ENCODE data around the gene TLNRD1. TPM values are rescaled to one million over a fixed set of nuclear protein-coding genes. Genes with fewer than 3 reads are reported as not detected.

TLNRD1 gene
- total and polyA plus RNA-seq, 3 experiments from 2014 or later, result 6.3 to 38.6 (median 35.9) TPM

DNA sequence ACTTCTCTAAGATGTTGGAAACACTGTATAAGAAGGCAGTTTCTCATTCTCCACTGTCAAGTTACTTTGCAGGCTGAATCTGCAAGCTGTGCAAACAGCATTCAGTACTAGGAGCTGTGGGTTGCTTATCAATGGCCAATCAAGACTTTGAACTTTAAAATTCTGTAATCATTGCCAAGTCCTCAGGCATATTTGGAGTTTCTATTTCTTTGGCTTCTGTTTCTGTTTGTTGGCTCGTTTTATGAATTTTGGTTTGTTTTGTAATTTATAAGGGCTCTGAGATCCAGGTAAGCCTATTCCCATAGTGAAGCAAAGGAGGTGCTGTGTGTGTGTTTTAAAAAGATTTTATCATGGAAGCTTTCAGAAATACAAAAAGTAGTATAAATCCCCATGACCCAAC is 32.1 kb downstream of the TLNRD1 start:
- Mint-ChIP-seq H3K36me3 (peaks cover 0 to 18% (median 8%) of the 10 kb centered on the region in 3 donors), H3K27me3 (peaks cover 11 to 16% of the 10 kb centered on the region in 2 donors), H3K4me1 (peaks cover 0 to 6% (median 5%) of the 10 kb centered on the region in 3 donors), H3K4me3 (no peak overlapping the region), H3K27ac (no peak overlapping the region), H3K9me3 (peaks cover 0 to 6% (median 0%) of the 10 kb centered on the region in 5 donors)
- no peaks in the 10 kb centered on the region for H3K9me3 ChIP-seq (ENCODE audit: low read length)
- no peaks in the 10 kb centered on the region for H3K27me3 ChIP-seq (ENCODE audit: insufficient read depth, low read length, poor library complexity, severe bottlenecking)
- H3K27ac ChIP-seq (ENCODE audit: low read depth, low read length), result no peak overlapping the region
- H3K4me1 ChIP-seq (ENCODE audit: insufficient read depth, low read length), result no peaks in the 10 kb centered on the region
- ChIA-PET CTCF (no interaction called here), POLR2A (no interaction called here)
- no peak overlapping the region for H3K4me3 ChIP-seq (ENCODE audit: low read length)
- no peak for DNase-seq
- no peaks in the 10 kb centered on the region for H3K36me3 ChIP-seq (ENCODE audit: insufficient read depth, low read length)

DNA sequence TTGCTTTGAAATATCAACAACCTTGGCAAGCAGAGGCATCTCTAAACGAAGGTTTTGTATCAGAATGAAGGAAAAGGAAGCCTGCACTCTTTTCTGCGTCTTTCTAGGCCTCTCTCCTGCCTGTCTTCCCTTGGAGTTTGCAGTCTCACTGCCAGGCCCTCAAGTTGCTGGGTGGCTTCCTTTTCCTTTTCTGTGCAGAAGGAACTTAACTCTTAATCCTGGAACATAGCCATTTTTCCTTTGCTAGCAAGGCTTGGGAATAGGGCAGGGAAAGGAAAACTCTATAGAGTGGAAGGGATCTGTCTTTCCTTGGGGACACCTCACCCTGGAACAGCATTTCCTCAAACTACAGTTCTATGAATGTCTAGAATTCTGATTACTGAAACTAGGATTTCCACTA is 32.8 kb downstream of the TLNRD1 start:
- H3K36me3 Mint-ChIP-seq, result peaks cover 0 to 15% (median 6%) of the 10 kb centered on the region in 3 donors
- Histone ChIP-seq H3K9me3 (ENCODE audit: low read length) (no peaks in the 10 kb centered on the region), H3K4me3 (ENCODE audit: low read length) (no peak overlapping the region), H3K27me3 (ENCODE audit: insufficient read depth, low read length, poor library complexity, severe bottlenecking) (no peaks in the 10 kb centered on the region), H3K4me1 (ENCODE audit: insufficient read depth, low read length) (no peaks in the 10 kb centered on the region), H3K36me3 (ENCODE audit: insufficient read depth, low read length) (no peaks in the 10 kb centered on the region), H3K27ac (ENCODE audit: low read depth, low read length) (no peak overlapping the region)
- DNase-seq, result no peak
- H3K4me3 Mint-ChIP-seq, result no peak overlapping the region
- POLR2A ChIA-PET, result no interaction called here
- H3K9me3 Mint-ChIP-seq, result peaks cover 0 to 6% (median 0%) of the 10 kb centered on the region in 5 donors
- CTCF ChIA-PET, result no interaction called here
- H3K27ac Mint-ChIP-seq, result peak overlapping the region in 1 of 8 donors; percentile 27
- peaks cover 0 to 6% (median 5%) of the 10 kb centered on the region in 3 donors for H3K4me1 Mint-ChIP-seq
- H3K27me3 Mint-ChIP-seq, result peaks cover 9 to 16% of the 10 kb centered on the region in 2 donors

DNA sequence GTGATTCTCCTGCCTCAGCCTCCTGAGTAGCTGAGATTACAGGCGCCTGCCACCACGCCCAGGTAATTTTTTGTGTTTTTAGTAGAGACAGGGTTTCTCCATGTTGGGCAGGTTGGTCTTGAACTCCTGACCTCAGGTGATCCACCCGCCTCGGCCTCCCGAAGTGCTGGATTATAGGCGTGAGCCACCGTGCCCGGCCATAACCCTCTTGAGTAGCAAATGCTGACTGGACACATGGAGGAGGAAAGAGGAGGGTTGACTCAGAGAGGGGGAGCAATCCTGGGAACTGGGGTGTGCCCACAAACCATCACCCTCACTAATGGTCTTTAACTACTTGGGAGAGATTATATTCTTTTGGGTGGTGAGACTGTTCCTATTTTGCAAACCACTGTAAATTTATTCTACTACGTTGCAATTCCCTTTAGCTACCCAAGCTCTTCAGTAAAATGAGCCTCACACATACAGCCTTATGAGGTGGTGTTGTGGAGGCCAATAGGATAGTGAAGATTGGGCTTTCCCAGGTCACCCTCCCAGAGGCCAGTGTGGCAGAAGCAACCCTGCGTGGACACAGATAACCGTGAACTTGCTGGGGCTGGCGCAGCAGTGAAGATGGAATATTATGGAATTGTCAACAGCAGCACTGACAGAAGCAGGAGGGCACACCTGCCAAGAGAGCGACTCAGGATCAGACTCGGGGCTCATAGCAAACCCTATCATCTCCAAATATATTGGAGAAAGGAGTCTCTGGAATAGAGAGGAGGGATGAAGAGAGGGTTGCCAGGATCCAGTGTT is 37.4 kb downstream of the TLNRD1 start:
- Histone ChIP-seq H3K36me3 (ENCODE audit: insufficient read depth, low read length) (no peaks in the 10 kb centered on the region), H3K27me3 (ENCODE audit: insufficient read depth, low read length, poor library complexity, severe bottlenecking) (no peaks in the 10 kb centered on the region), H3K4me3 (ENCODE audit: low read length) (no peak overlapping the region), H3K4me1 (ENCODE audit: insufficient read depth, low read length) (peaks cover 8% of the 10 kb centered on the region), H3K27ac (ENCODE audit: low read depth, low read length) (no peak overlapping the region), H3K9me3 (ENCODE audit: low read length) (no peaks in the 10 kb centered on the region)
- no peak overlapping the region for H3K4me3 Mint-ChIP-seq
- ChIA-PET CTCF (no interaction called here), POLR2A (no interaction called here)
- H3K27ac Mint-ChIP-seq, result no peak overlapping the region
- H3K36me3 Mint-ChIP-seq, result no peaks in the 10 kb centered on the region
- peaks cover 4 to 8% (median 7%) of the 10 kb centered on the region in 3 donors for H3K4me1 Mint-ChIP-seq
- peaks cover 0 to 3% of the 10 kb centered on the region in 2 donors for H3K27me3 Mint-ChIP-seq
- no peaks in the 10 kb centered on the region for H3K9me3 Mint-ChIP-seq
- no peak for DNase-seq

- H3K4me1 ChIP-seq (ENCODE audit: insufficient read depth, low read length), result peaks cover 8% of the 10 kb centered on the region
- peak overlapping the region in 4 of 8 donors; percentile 25 to 87 (median 59) for H3K27ac Mint-ChIP-seq
- no peak overlapping the region for H3K4me3 ChIP-seq (ENCODE audit: low read length)
- no peaks in the 10 kb centered on the region for H3K9me3 ChIP-seq (ENCODE audit: low read length)
- no peaks in the 10 kb centered on the region for H3K36me3 Mint-ChIP-seq
- peaks cover 4 to 8% (median 7%) of the 10 kb centered on the region in 3 donors for H3K4me1 Mint-ChIP-seq
- H3K36me3 ChIP-seq (ENCODE audit: insufficient read depth, low read length), result no peaks in the 10 kb centered on the region
- H3K4me3 Mint-ChIP-seq, result no peak overlapping the region
- H3K27me3 ChIP-seq (ENCODE audit: insufficient read depth, low read length, poor library complexity, severe bottlenecking), result no peaks in the 10 kb centered on the region
- no peak for DNase-seq
- no peaks in the 10 kb centered on the region for H3K9me3 Mint-ChIP-seq
- ChIA-PET POLR2A (no interaction called here), CTCF (no interaction called here)
- no peak overlapping the region for H3K27ac ChIP-seq (ENCODE audit: low read depth, low read length)
- H3K27me3 Mint-ChIP-seq, result peaks cover 0 to 3% of the 10 kb centered on the region in 2 donors
These were observed 38.4 kb downstream of the TLNRD1 start for GRCh38 chr15:81038975-81039607.

DNA sequence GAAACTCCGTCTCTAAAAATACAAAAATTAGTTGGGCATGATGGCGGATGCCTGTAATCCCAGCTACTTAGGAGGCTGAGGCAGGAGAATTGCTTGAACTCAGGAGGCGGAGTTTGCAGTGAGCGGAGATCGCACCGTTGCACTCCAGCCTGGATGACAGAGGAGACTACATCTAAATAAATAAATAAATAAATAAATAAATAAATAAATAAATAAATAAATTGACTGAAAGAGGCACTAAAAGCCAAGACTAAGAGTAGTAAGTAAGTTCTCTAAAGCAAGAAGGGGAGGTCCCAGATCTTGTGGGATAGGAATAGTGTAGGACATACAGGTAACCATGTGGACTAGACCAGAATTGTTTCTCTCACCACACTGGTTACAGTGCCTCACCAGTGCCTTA is 40.0 kb downstream of the TLNRD1 start:
- ChIA-PET POLR2A (no interaction called here), CTCF (interaction anchor here (0.6 kb wide), 1 partner anchor 225 kb away, joined by 3 read pairs; no protein-coding TSS in a partner anchor)
- peaks cover 8% of the 10 kb centered on the region for H3K4me1 ChIP-seq (ENCODE audit: insufficient read depth, low read length)
- no peak for DNase-seq
- H3K4me3 Mint-ChIP-seq, result no peak overlapping the region
- H3K27ac ChIP-seq (ENCODE audit: low read depth, low read length), result no peak overlapping the region
- no peak overlapping the region for H3K4me3 ChIP-seq (ENCODE audit: low read length)
- H3K9me3 Mint-ChIP-seq, result no peaks in the 10 kb centered on the region
- H3K27ac Mint-ChIP-seq, result no peak overlapping the region
- no peaks in the 10 kb centered on the region for H3K36me3 ChIP-seq (ENCODE audit: insufficient read depth, low read length)
- no peaks in the 10 kb centered on the region for H3K36me3 Mint-ChIP-seq
- H3K9me3 ChIP-seq (ENCODE audit: low read length), result no peaks in the 10 kb centered on the region
- peaks cover 0 to 3% of the 10 kb centered on the region in 2 donors for H3K27me3 Mint-ChIP-seq
- peaks cover 4 to 8% (median 7%) of the 10 kb centered on the region in 3 donors for H3K4me1 Mint-ChIP-seq
- no peaks in the 10 kb centered on the region for H3K27me3 ChIP-seq (ENCODE audit: insufficient read depth, low read length, poor library complexity, severe bottlenecking)

- H3K9me3 ChIP-seq (ENCODE audit: low read length), result no peaks in the 10 kb centered on the region
- DNase-seq, result no peak
- H3K36me3 Mint-ChIP-seq, result no peaks in the 10 kb centered on the region
- no peak overlapping the region for H3K27ac ChIP-seq (ENCODE audit: low read depth, low read length)
- no peaks in the 10 kb centered on the region for H3K36me3 ChIP-seq (ENCODE audit: insufficient read depth, low read length)
- H3K4me3 ChIP-seq (ENCODE audit: low read length), result no peak overlapping the region
- no peaks in the 10 kb centered on the region for H3K27me3 ChIP-seq (ENCODE audit: insufficient read depth, low read length, poor library complexity, severe bottlenecking)
- H3K9me3 Mint-ChIP-seq, result no peaks in the 10 kb centered on the region
- peaks cover 0 to 3% of the 10 kb centered on the region in 2 donors for H3K27me3 Mint-ChIP-seq
- ChIA-PET POLR2A (no interaction called here), CTCF (no interaction called here)
- H3K4me1 Mint-ChIP-seq, result peaks cover 4 to 8% (median 7%) of the 10 kb centered on the region in 3 donors
- H3K4me1 ChIP-seq (ENCODE audit: insufficient read depth, low read length), result peaks cover 8% of the 10 kb centered on the region
- no peak overlapping the region for H3K27ac Mint-ChIP-seq
- H3K4me3 Mint-ChIP-seq, result no peak overlapping the region
These were observed 42.7 kb downstream of the TLNRD1 start for GRCh38 chr15:81043281-81043934.

- Mint-ChIP-seq H3K9me3 (no peaks in the 10 kb centered on the region), H3K36me3 (no peaks in the 10 kb centered on the region), H3K27me3 (peaks cover 0 to 3% of the 10 kb centered on the region in 2 donors), H3K4me3 (no peak overlapping the region), H3K27ac (no peak overlapping the region), H3K4me1 (peaks cover 3 to 4% (median 4%) of the 10 kb centered on the region in 3 donors)
- Histone ChIP-seq H3K4me1 (ENCODE audit: insufficient read depth, low read length) (peaks cover 6% of the 10 kb centered on the region), H3K36me3 (ENCODE audit: insufficient read depth, low read length) (no peaks in the 10 kb centered on the region), H3K9me3 (ENCODE audit: low read length) (no peaks in the 10 kb centered on the region), H3K27me3 (ENCODE audit: insufficient read depth, low read length, poor library complexity, severe bottlenecking) (no peaks in the 10 kb centered on the region), H3K4me3 (ENCODE audit: low read length) (no peak overlapping the region), H3K27ac (ENCODE audit: low read depth, low read length) (no peak overlapping the region)
- CTCF ChIA-PET, result no interaction called here
- POLR2A ChIA-PET, result no interaction called here
- DNase-seq, result no peak
These were observed 43.3 kb downstream of the TLNRD1 start for GRCh38 chr15:81043935-81044575.

DNA sequence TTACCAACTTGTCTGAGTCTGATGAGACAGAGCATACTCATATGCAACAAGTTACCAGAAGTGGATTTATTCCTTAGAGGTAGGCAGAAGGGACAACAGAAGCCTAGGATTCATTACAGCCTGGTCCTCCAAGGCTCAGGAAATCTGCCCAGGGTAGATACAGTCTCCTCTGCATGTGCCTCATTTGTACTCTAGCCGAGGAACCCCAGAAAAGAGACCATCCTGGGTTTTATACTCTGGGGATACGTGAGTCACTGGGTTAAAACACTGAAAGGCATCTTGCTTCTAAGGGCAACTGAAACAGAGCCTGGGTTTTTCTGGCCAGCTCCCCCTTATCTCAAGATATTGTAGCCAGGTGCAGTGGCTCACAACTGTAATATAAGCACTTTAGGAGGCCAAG is 45.6 kb downstream of the TLNRD1 start:
- no peaks in the 10 kb centered on the region for H3K27me3 ChIP-seq (ENCODE audit: insufficient read depth, low read length, poor library complexity, severe bottlenecking)
- no peaks in the 10 kb centered on the region for H3K9me3 ChIP-seq (ENCODE audit: low read length)
- no peaks in the 10 kb centered on the region for H3K36me3 ChIP-seq (ENCODE audit: insufficient read depth, low read length)
- H3K27ac ChIP-seq (ENCODE audit: low read depth, low read length), result no peak overlapping the region
- no peaks in the 10 kb centered on the region for H3K27me3 Mint-ChIP-seq
- H3K36me3 Mint-ChIP-seq, result no peaks in the 10 kb centered on the region
- H3K4me3 Mint-ChIP-seq, result no peak overlapping the region
- no peaks in the 10 kb centered on the region for H3K9me3 Mint-ChIP-seq
- ChIA-PET POLR2A (no interaction called here), CTCF (no interaction called here)
- no peaks in the 10 kb centered on the region for H3K4me1 Mint-ChIP-seq
- H3K4me3 ChIP-seq (ENCODE audit: low read length), result no peak overlapping the region
- peak overlapping the region in 2 of 8 donors; percentile 5 to 11 for H3K27ac Mint-ChIP-seq
- no peak for DNase-seq
- H3K4me1 ChIP-seq (ENCODE audit: insufficient read depth, low read length), result no peaks in the 10 kb centered on the region
